ENCODE results near the gene MAP4K3.
"Not testable (repeated sequence)": the region's sequence is repeated elsewhere in the genome, so short reads cannot be mapped to it uniquely, and the experiment has no call there.

MAP4K3 gene

GRCh38 chr2:39411181-39411944 is 25.7 kb downstream of the MAP4K3 start:
- no peak for DNase-seq
- intact Hi-C loops (cut with DNase I) = no loop called here

GRCh38 chr2:39409697-39410389 is 27.2 kb downstream of the MAP4K3 start:
- intact Hi-C loops (cut with DNase I) = no loop called here

GRCh38 chr2:39408351-39409136 is 28.5 kb downstream of the MAP4K3 start:
- intact Hi-C loops (cut with DNase I) = no loop called here
- no peak for DNase-seq

More at GRCh38 chr2:39409697-39410389, 27.2 kb downstream of the MAP4K3 start:
- no peak for DNase-seq

GRCh38 chr2:39407516-39408296 is 29.4 kb downstream of the MAP4K3 start:
- intact Hi-C loops (cut with DNase I) = no loop called here
- DNase-seq = no peak

- intact Hi-C loops (cut with DNase I) = no loop called here
- no peak for DNase-seq
Measured at GRCh38 chr2:39405364-39405763, 31.7 kb downstream of the MAP4K3 start.

- intact Hi-C loops (cut with DNase I) = no loop called here
Measured at GRCh38 chr2:39403311-39403710, 33.8 kb downstream of the MAP4K3 start.

GRCh38 chr2:39401319-39401718 is 35.8 kb downstream of the MAP4K3 start:
- no peak for DNase-seq
- intact Hi-C loops (cut with DNase I) = no loop called here

More at GRCh38 chr2:39403311-39403710, 33.8 kb downstream of the MAP4K3 start:
- peak in 1 of 10 donors; percentile 75 for DNase-seq

GRCh38 chr2:39399570-39399969 is 37.5 kb downstream of the MAP4K3 start:
- DNase-seq = no peak

GRCh38 chr2:39395313-39395712 is 41.8 kb downstream of the MAP4K3 start:
- intact Hi-C loops (cut with DNase I) = no loop called here
- DNase-seq = no peak

More at GRCh38 chr2:39399570-39399969, 37.5 kb downstream of the MAP4K3 start:
- intact Hi-C loops (cut with DNase I) = no loop called here

GRCh38 chr2:39394516-39394961 is 42.5 kb downstream of the MAP4K3 start:
- intact Hi-C loops (cut with DNase I) = no loop called here
- DNase-seq = no peak

- intact Hi-C loops (cut with DNase I) = no loop called here
- DNase-seq = no peak
Measured at GRCh38 chr2:39392672-39393071, 44.4 kb downstream of the MAP4K3 start.

GRCh38 chr2:39390216-39390615 is 46.9 kb downstream of the MAP4K3 start:
- intact Hi-C loops (cut with DNase I) = no loop called here

GRCh38 chr2:39386064-39386463 is 51.0 kb downstream of the MAP4K3 start:
- DNase-seq = no peak
- intact Hi-C loops (cut with DNase I) = no loop called here

More at GRCh38 chr2:39390216-39390615, 46.9 kb downstream of the MAP4K3 start:
- DNase-seq = no peak

- intact Hi-C loops (cut with DNase I) = no loop called here
Measured at GRCh38 chr2:39385172-39385571, 51.9 kb downstream of the MAP4K3 start.

GRCh38 chr2:39384071-39384470 is 53.0 kb downstream of the MAP4K3 start:
- DNase-seq; intact Hi-C loops (cut with DNase I): not testable (repeated sequence)

More at GRCh38 chr2:39385172-39385571, 51.9 kb downstream of the MAP4K3 start:
- no peak for DNase-seq

GRCh38 chr2:39383146-39383545 is 53.9 kb downstream of the MAP4K3 start:
- intact Hi-C loops (cut with DNase I) = no loop called here
- DNase-seq = no peak

GRCh38 chr2:39381653-39382052 is 55.4 kb downstream of the MAP4K3 start:
- intact Hi-C loops (cut with DNase I) = loop anchor here (2.0 kb wide), 1 partner anchor 57 kb away; no protein-coding TSS in a partner anchor
- DNase-seq = no peak

GRCh38 chr2:39380525-39381150 is 56.4 kb downstream of the MAP4K3 start:
- intact Hi-C loops (cut with DNase I) = loop anchor here (2.0 kb wide), 1 partner anchor 58 kb away; no protein-coding TSS in a partner anchor
- DNase-seq = no peak
